Measurements from ENCODE around the gene SEC22A.

SEC22A gene

DNA sequence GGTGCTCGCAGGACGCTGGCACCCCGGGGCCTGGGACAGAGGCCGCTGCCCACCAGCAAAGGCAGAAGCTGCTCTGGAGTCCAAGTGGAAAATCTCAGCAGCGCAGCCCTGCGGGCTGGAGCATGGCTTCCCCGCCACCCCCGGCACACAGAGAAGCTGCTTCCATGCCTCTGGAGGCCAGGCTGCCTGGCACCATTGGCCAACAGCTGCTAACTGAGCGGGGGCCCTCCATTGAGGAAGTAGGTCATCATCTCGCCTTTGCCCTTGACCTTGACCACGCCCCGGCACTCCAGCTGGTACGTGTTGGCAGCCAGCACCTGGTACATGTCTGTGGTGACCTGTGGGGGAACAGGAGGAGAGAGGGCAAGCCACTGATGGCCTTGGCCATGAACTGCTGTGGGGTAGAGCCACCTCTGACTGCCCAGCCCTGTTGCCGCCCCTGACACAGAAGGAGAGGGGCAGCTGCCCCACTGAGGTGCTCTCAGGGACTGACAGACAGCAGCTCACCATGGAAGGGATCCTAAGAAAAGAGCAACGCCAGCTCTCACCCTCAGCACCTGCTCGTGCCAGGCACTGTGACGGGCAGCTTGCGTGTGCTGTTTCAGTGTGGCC lies 82.8 kb downstream of the SEC22A start:
- TF ChIP-seq ARNT (IDR thresholded peaks at IDR 0.05): no peak
- TF ChIP-seq ELF4 (IDR thresholded peaks at IDR 0.05): no peak
- TF ChIP-seq BHLHE40 (IDR thresholded peaks at IDR 0.05; ENCODE audit: borderline replicate concordance): no peak
- TF ChIP-seq PKNOX1 (IDR thresholded peaks at IDR 0.05): no peak
- TF ChIP-seq FOXA1 (IDR thresholded peaks at IDR 0.05): no peak
- no peak for TF ChIP-seq SUZ12 (IDR thresholded peaks at IDR 0.05)
- TF ChIP-seq TARDBP (IDR thresholded peaks at IDR 0.05): no peak
- no peak for TF ChIP-seq HDGF (IDR thresholded peaks at IDR 0.05; ENCODE audit: borderline replicate concordance)
- no peak for TF ChIP-seq FOXK2 (IDR thresholded peaks at IDR 0.05)
- TF ChIP-seq NFRKB (IDR thresholded peaks at IDR 0.05): no peak
- TF ChIP-seq LEF1 (IDR thresholded peaks at IDR 0.05; ENCODE audit: borderline replicate concordance): no peak
- no peak for TF ChIP-seq FOXM1 (IDR thresholded peaks at IDR 0.05; ENCODE audit: borderline replicate concordance)
- no peak for TF ChIP-seq SP1 (IDR thresholded peaks at IDR 0.05)
- TF ChIP-seq CTBP1 (IDR thresholded peaks at IDR 0.05; ENCODE audit: borderline replicate concordance): no peak
- no peak for TF ChIP-seq ZNF384 (IDR thresholded peaks at IDR 0.05)
- TF ChIP-seq L3MBTL2 (conservative IDR thresholded peaks at IDR 0.05): no peak
- ChIA-PET POLR2A (interaction anchor here (0.9 kb wide), 1 partner anchor 83 kb away, joined by 4 read pairs; the partner anchor contains the start of gene SEC22A), CTCF (interaction anchor here (1.1 kb wide), 1 partner anchor 205 kb away, joined by 3 read pairs; no protein-coding TSS in a partner anchor)
- no peak for DNase-seq (ENCODE audit: extremely low spot score)

GRCh38 chr3:123285066-123285465 lies 83.3 kb downstream of the SEC22A start:
- POLR2A ChIA-PET: no interaction called here

DNA sequence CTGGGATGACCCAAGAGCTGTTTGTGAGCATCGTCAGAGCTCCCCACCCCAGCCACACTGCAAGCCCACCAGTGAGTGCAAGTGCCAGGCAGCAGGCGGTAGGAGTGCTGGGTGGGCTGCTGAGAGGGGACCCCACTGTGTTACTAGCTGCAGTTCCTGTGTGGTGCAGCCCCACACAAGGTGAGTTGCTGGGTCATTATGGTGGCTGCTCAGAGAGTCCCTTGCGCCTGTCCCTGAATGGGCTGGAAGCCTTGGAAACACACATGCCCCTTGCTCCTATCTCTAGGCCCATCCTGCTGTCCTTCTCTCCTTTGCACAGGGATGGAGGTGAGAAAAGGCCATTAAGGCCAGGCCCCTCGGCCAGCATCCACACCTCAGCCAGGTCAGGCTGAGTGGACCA lies 83.7 kb downstream of the SEC22A start:
- POLR2A ChIA-PET: no interaction called here
- CTCF ChIA-PET: interaction anchor here (1.1 kb wide), 1 partner anchor 204 kb away, joined by 3 read pairs; no protein-coding TSS in a partner anchor
- no peak for DNase-seq (ENCODE audit: extremely low spot score)
- TF ChIP-seq SP1 (IDR thresholded peaks at IDR 0.05) (no peak), CTBP1 (IDR thresholded peaks at IDR 0.05; ENCODE audit: borderline replicate concordance) (no peak), L3MBTL2 (conservative IDR thresholded peaks at IDR 0.05) (no peak), TARDBP (IDR thresholded peaks at IDR 0.05) (no peak), SUZ12 (IDR thresholded peaks at IDR 0.05) (no peak), PKNOX1 (IDR thresholded peaks at IDR 0.05) (no peak), ELF4 (IDR thresholded peaks at IDR 0.05) (no peak), NFRKB (IDR thresholded peaks at IDR 0.05) (no peak), ARNT (IDR thresholded peaks at IDR 0.05) (no peak), FOXA1 (IDR thresholded peaks at IDR 0.05) (no peak), FOXK2 (IDR thresholded peaks at IDR 0.05) (no peak), ZNF384 (IDR thresholded peaks at IDR 0.05) (no peak), FOXM1 (IDR thresholded peaks at IDR 0.05; ENCODE audit: borderline replicate concordance) (no peak), HDGF (IDR thresholded peaks at IDR 0.05; ENCODE audit: borderline replicate concordance) (no peak)

More at GRCh38 chr3:123285066-123285465, 83.3 kb downstream of the SEC22A start:
- no peak for DNase-seq (ENCODE audit: extremely low spot score)
- CTCF ChIA-PET: interaction anchor here (1.1 kb wide), 1 partner anchor 204 kb away, joined by 3 read pairs; no protein-coding TSS in a partner anchor
- TF ChIP-seq FOXM1 (IDR thresholded peaks at IDR 0.05; ENCODE audit: borderline replicate concordance) (no peak), SUZ12 (IDR thresholded peaks at IDR 0.05) (no peak), NFRKB (IDR thresholded peaks at IDR 0.05) (no peak), ARNT (IDR thresholded peaks at IDR 0.05) (no peak), CTBP1 (IDR thresholded peaks at IDR 0.05; ENCODE audit: borderline replicate concordance) (no peak), ZNF384 (IDR thresholded peaks at IDR 0.05) (no peak), FOXK2 (IDR thresholded peaks at IDR 0.05) (no peak), HDGF (IDR thresholded peaks at IDR 0.05; ENCODE audit: borderline replicate concordance) (no peak), ELF4 (IDR thresholded peaks at IDR 0.05) (no peak), SP1 (IDR thresholded peaks at IDR 0.05) (no peak), PKNOX1 (IDR thresholded peaks at IDR 0.05) (no peak), BHLHE40 (IDR thresholded peaks at IDR 0.05; ENCODE audit: borderline replicate concordance) (no peak)

DNA sequence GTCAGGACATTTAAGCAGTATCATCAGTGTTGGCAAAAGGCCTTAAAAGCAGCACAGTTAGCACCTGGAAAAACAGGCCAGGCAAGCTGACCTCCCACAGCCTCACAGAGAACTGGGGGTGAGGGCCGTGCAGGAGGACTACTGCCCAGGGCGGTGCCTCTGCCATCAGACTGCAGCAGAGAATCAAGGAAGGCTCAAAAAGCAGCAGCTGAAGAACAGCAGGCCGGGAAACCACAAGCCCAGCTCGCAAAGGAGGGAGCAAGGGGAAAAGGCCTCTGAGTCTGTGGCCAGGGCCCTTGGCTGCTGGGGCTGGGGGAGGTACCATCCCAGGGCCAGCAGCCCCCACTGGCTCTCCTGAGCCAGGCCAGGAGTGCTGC lies 84.2 kb downstream of the SEC22A start:
- CTCF ChIA-PET: interaction anchor here (0.5 to 1.1 kb wide), 4 partner anchors 22 to 275 kb away, joined by 3 to 4 read pairs (median 3); no protein-coding TSS in a partner anchor
- TF ChIP-seq FOXK2 (IDR thresholded peaks at IDR 0.05) (no peak), SP1 (IDR thresholded peaks at IDR 0.05) (no peak), CTBP1 (IDR thresholded peaks at IDR 0.05; ENCODE audit: borderline replicate concordance) (no peak), ELF4 (IDR thresholded peaks at IDR 0.05) (no peak), FOXM1 (IDR thresholded peaks at IDR 0.05; ENCODE audit: borderline replicate concordance) (no peak), ARNT (IDR thresholded peaks at IDR 0.05) (no peak), HDGF (IDR thresholded peaks at IDR 0.05; ENCODE audit: borderline replicate concordance) (no peak), BHLHE40 (IDR thresholded peaks at IDR 0.05; ENCODE audit: borderline replicate concordance) (no peak), TARDBP (IDR thresholded peaks at IDR 0.05) (no peak), LEF1 (IDR thresholded peaks at IDR 0.05; ENCODE audit: borderline replicate concordance) (no peak), PKNOX1 (IDR thresholded peaks at IDR 0.05) (no peak), SUZ12 (IDR thresholded peaks at IDR 0.05) (no peak), NFRKB (IDR thresholded peaks at IDR 0.05) (no peak), L3MBTL2 (conservative IDR thresholded peaks at IDR 0.05) (no peak), ZNF384 (IDR thresholded peaks at IDR 0.05) (no peak), FOXA1 (IDR thresholded peaks at IDR 0.05) (no peak)
- POLR2A ChIA-PET: no interaction called here
- no peak for DNase-seq (ENCODE audit: extremely low spot score)

Data from HEK293T (cell line).